ENCODE results near the gene HESX1.

Gene HESX1

DNA sequence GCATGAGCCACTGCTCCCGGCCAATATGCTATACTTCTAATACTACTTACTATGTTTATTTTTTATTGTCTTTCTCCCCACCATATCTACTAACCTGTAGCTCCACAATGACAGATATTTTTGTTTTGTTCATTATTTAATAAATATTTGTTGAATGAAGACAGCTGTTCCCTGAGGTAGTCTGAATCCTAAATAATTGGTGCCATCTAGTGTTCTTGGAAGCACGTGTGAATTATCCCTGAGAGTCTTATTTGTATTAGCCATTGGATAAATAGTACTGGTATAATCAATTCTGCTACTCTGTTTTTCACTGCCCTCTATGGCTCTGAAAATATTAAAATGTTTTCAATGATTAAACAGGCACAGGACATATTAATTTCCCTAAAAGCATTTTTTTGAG lies 22.1 kb upstream of the HESX1 start:
- no peak overlapping the region for H3K9ac ChIP-seq (ENCODE audit: low read depth, low read length)
- no peak overlapping the region for H3K4me2 ChIP-seq (ENCODE audit: insufficient read depth, low read length)
- H3K27ac ChIP-seq (ENCODE audit: low read length): no peak overlapping the region
- H3K27me3 ChIP-seq (ENCODE audit: insufficient read depth, low read length, poor library complexity): no peaks in the 10 kb centered on the region
- TF ChIP-seq, protein P1, sequence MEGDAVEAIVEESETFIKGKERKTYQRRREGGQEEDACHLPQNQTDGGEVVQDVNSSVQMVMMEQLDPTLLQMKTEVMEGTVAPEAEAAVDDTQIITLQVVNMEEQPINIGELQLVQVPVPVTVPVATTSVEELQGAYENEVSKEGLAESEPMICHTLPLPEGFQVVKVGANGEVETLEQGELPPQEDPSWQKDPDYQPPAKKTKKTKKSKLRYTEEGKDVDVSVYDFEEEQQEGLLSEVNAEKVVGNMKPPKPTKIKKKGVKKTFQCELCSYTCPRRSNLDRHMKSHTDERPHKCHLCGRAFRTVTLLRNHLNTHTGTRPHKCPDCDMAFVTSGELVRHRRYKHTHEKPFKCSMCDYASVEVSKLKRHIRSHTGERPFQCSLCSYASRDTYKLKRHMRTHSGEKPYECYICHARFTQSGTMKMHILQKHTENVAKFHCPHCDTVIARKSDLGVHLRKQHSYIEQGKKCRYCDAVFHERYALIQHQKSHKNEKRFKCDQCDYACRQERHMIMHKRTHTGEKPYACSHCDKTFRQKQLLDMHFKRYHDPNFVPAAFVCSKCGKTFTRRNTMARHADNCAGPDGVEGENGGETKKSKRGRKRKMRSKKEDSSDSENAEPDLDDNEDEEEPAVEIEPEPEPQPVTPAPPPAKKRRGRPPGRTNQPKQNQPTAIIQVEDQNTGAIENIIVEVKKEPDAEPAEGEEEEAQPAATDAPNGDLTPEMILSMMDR (IDR thresholded peaks at IDR 0.05; ENCODE audit: borderline replicate concordance, extremely low read depth, low read length, poor library complexity, severe bottlenecking): peak; percentile 40
- TF ChIP-seq EZH2 (IDR thresholded peaks at IDR 0.05; ENCODE audit: borderline replicate concordance, low read depth, low read length, severe bottlenecking): no peak
- H3K36me3 ChIP-seq (ENCODE audit: insufficient read depth, low read length): no peaks in the 10 kb centered on the region
- no peaks in the 10 kb centered on the region for H4K20me1 ChIP-seq (ENCODE audit: insufficient read depth, low read length)
- no peaks in the 10 kb centered on the region for H3K9me3 ChIP-seq (ENCODE audit: insufficient read depth, low read length, severe bottlenecking)
- ATAC-seq (ENCODE audit: insufficient read depth, low read depth): no peak
- H3K79me2 ChIP-seq (ENCODE audit: insufficient read depth, low read length): no peaks in the 10 kb centered on the region
- no peak overlapping the region for H3K4me3 ChIP-seq (ENCODE audit: low read depth in 1 of 2, low read length in 2 of 2)
- H3K4me1 ChIP-seq (ENCODE audit: insufficient read depth, low read length): peaks cover 4% of the 10 kb centered on the region
- DNase-seq: no peak
- H2AFZ ChIP-seq (ENCODE audit: low read depth, low read length): no peak overlapping the region

GRCh38 chr3:57206423-57206822 lies 6.6 kb upstream of the HESX1 start:
- H3K4me2 ChIP-seq (ENCODE audit: insufficient read depth, low read length): no peak overlapping the region
- no peak overlapping the region for H3K9ac ChIP-seq (ENCODE audit: low read depth, low read length)
- TF ChIP-seq, protein P1 (IDR thresholded peaks at IDR 0.05; ENCODE audit: borderline replicate concordance, extremely low read depth, low read length, poor library complexity, severe bottlenecking): no peak
- no peak for TF ChIP-seq EZH2 (IDR thresholded peaks at IDR 0.05; ENCODE audit: borderline replicate concordance, low read depth, low read length, severe bottlenecking)
- H3K27me3 ChIP-seq (ENCODE audit: insufficient read depth, low read length, poor library complexity): no peaks in the 10 kb centered on the region
- ATAC-seq (ENCODE audit: insufficient read depth, low read depth) (no peak), DNase-seq (no peak)
- no peak overlapping the region for H3K27ac ChIP-seq (ENCODE audit: low read length)
- no peak overlapping the region for H3K4me3 ChIP-seq (ENCODE audit: low read depth in 1 of 2, low read length in 2 of 2)
- no peaks in the 10 kb centered on the region for H3K9me3 ChIP-seq (ENCODE audit: insufficient read depth, low read length, severe bottlenecking)
- H3K79me2 ChIP-seq (ENCODE audit: insufficient read depth, low read length): no peaks in the 10 kb centered on the region
- no peaks in the 10 kb centered on the region for H3K4me1 ChIP-seq (ENCODE audit: insufficient read depth, low read length)
- H4K20me1 ChIP-seq (ENCODE audit: insufficient read depth, low read length): no peaks in the 10 kb centered on the region
- no peaks in the 10 kb centered on the region for H3K36me3 ChIP-seq (ENCODE audit: insufficient read depth, low read length)
- H2AFZ ChIP-seq (ENCODE audit: low read depth, low read length): no peak overlapping the region

GRCh38 chr3:57194641-57195040 lies 5.1 kb downstream of the HESX1 start:
- H3K4me1 ChIP-seq (ENCODE audit: insufficient read depth, low read length): no peaks in the 10 kb centered on the region
- H3K4me3 ChIP-seq (ENCODE audit: low read depth in 1 of 2, low read length in 2 of 2): no peak overlapping the region
- no peaks in the 10 kb centered on the region for H4K20me1 ChIP-seq (ENCODE audit: insufficient read depth, low read length)
- ATAC-seq (ENCODE audit: insufficient read depth, low read depth) (no peak), DNase-seq (no peak)
- H3K79me2 ChIP-seq (ENCODE audit: insufficient read depth, low read length): no peaks in the 10 kb centered on the region
- H3K4me2 ChIP-seq (ENCODE audit: insufficient read depth, low read length): no peak overlapping the region
- no peak overlapping the region for H3K9ac ChIP-seq (ENCODE audit: low read depth, low read length)
- peaks cover 2% of the 10 kb centered on the region for H3K27me3 ChIP-seq (ENCODE audit: insufficient read depth, low read length, poor library complexity)
- no peak for TF ChIP-seq EZH2 (IDR thresholded peaks at IDR 0.05; ENCODE audit: borderline replicate concordance, low read depth, low read length, severe bottlenecking)
- TF ChIP-seq, protein P1 (IDR thresholded peaks at IDR 0.05; ENCODE audit: borderline replicate concordance, extremely low read depth, low read length, poor library complexity, severe bottlenecking): no peak
- no peaks in the 10 kb centered on the region for H3K36me3 ChIP-seq (ENCODE audit: insufficient read depth, low read length)
- no peak overlapping the region for H3K27ac ChIP-seq (ENCODE audit: low read length)
- no peaks in the 10 kb centered on the region for H3K9me3 ChIP-seq (ENCODE audit: insufficient read depth, low read length, severe bottlenecking)
- H2AFZ ChIP-seq (ENCODE audit: low read depth, low read length): no peak overlapping the region

DNA sequence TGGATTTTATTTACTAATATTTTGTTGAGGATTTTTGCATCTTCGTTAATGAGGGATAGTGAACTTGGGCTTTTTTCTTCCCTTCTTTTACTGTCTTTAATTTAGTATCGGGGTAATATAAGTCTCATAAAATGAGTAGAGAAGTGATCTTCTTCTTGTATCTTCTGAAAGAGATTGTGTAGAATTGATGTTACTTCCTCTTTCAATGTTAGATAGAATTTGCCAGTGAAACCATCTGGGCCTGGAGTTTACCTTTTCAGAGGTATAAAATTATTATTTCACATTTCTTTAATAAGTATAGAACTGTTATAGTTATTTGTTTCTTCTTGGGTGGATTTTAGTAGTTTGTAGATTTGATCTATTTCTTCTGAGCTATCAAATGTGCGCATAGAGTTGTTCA lies 7.8 kb downstream of the HESX1 start:
- Histone ChIP-seq H3K27ac (ENCODE audit: low read length) (no peak overlapping the region), H4K20me1 (ENCODE audit: insufficient read depth, low read length) (no peaks in the 10 kb centered on the region), H3K4me2 (ENCODE audit: insufficient read depth, low read length) (no peak overlapping the region), H3K9ac (ENCODE audit: low read depth, low read length) (no peak overlapping the region), H3K4me3 (ENCODE audit: low read depth in 1 of 2, low read length in 2 of 2) (no peak overlapping the region), H3K36me3 (ENCODE audit: insufficient read depth, low read length) (no peaks in the 10 kb centered on the region), H2AFZ (ENCODE audit: low read depth, low read length) (no peak overlapping the region), H3K27me3 (ENCODE audit: insufficient read depth, low read length, poor library complexity) (peaks cover 2% of the 10 kb centered on the region), H3K4me1 (ENCODE audit: insufficient read depth, low read length) (no peaks in the 10 kb centered on the region), H3K79me2 (ENCODE audit: insufficient read depth, low read length) (no peaks in the 10 kb centered on the region), H3K9me3 (ENCODE audit: insufficient read depth, low read length, severe bottlenecking) (no peaks in the 10 kb centered on the region)
- ATAC-seq (ENCODE audit: insufficient read depth, low read depth) (no peak), DNase-seq (no peak)
- TF ChIP-seq EZH2 (IDR thresholded peaks at IDR 0.05; ENCODE audit: borderline replicate concordance, low read depth, low read length, severe bottlenecking): no peak
- TF ChIP-seq, protein P1 (IDR thresholded peaks at IDR 0.05; ENCODE audit: borderline replicate concordance, extremely low read depth, low read length, poor library complexity, severe bottlenecking): no peak
